NCI-H1092 (cell line): ENCODE data around the gene GGTLC1.

ENCODE experiments used
- DNase-seq: peaks from one replicate; lab custom pipeline; 2025; lab: John Stamatoyannopoulos, UW

The GGTLC1 gene

GRCh38 chr20:23966298-23966697, 22.3 kb downstream of the GGTLC1 start:
- DNase-seq = no peak

GRCh38 chr20:23963941-23964340, 24.6 kb downstream of the GGTLC1 start:
- DNase-seq = no peak

GRCh38 chr20:23962272-23962671, 26.3 kb downstream of the GGTLC1 start:
- DNase-seq = no peak

- no peak for DNase-seq
Measured at GRCh38 chr20:23959054-23959453, 29.5 kb downstream of the GGTLC1 start.

- no peak for DNase-seq
Measured at GRCh38 chr20:23955896-23956295, 32.7 kb downstream of the GGTLC1 start.

- DNase-seq = no peak
Measured at GRCh38 chr20:23954008-23954745, 34.4 kb downstream of the GGTLC1 start.

- DNase-seq = no peak
Measured at GRCh38 chr20:23946206-23946605, 42.4 kb downstream of the GGTLC1 start.

GRCh38 chr20:23943304-23943703, 45.3 kb downstream of the GGTLC1 start:
- no peak for DNase-seq

- no peak for DNase-seq
Measured at GRCh38 chr20:23939641-23940040, 48.9 kb downstream of the GGTLC1 start.

GRCh38 chr20:23939063-23939462, 49.5 kb downstream of the GGTLC1 start:
- no peak for DNase-seq

- no peak for DNase-seq
Measured at GRCh38 chr20:23938118-23938438, 50.5 kb downstream of the GGTLC1 start.

- peak; percentile 30 for DNase-seq
Measured at GRCh38 chr20:23937303-23938117, 51.1 kb downstream of the GGTLC1 start.
